ENCODE measurements around the gene INO80D.

- no peak for TF ChIP-seq CTCF (IDR thresholded peaks at IDR 0.05)
- TF ChIP-seq POLR2A (IDR thresholded peaks at IDR 0.05) = no peak
These were observed 5.0 kb downstream of the INO80D start for GRCh38 chr2:206080927-206081326.
